Measurements from ENCODE around the gene SARS1. TPM values are rescaled to one million over a fixed set of nuclear protein-coding genes. Genes with fewer than 3 reads are reported as not detected.
A peak's percentile ranks its signal among the peaks of the same experiment; 100 is the strongest.

SARS1 gene
- total and polyA plus RNA-seq, 2 of the 13 experiments (the other 11 are each of a cell fraction or from before 2014, with no cell fraction given), result 103 to 134 TPM

- TF ChIP-seq LRRFIP1 (CRISPR knock-in tag; conservative IDR thresholded peaks at IDR 0.05), result no peak
- TF ChIP-seq RARA (CRISPR knock-in tag; IDR thresholded peaks at IDR 0.05), result peak; percentile 64
- peak; percentile 61; the same call in 1 of the 2 replicates for TF ChIP-seq HNF4A (CRISPR knock-in tag; IDR thresholded peaks at IDR 0.05)
- TF ChIP-seq ZNF546 (CRISPR knock-in tag; conservative IDR thresholded peaks at IDR 0.05), result no peak
- 0 out of 2 replicates have a peak, but pooled peaks have one; percentile 14 for TF ChIP-seq SMC3 (IDR thresholded peaks at IDR 0.05; ENCODE audit: low read length)
- no peak for TF ChIP-seq E2F5 (CRISPR knock-in tag; conservative IDR thresholded peaks at IDR 0.05)
- TF ChIP-seq TFAP4 (IDR thresholded peaks at IDR 0.05; ENCODE audit: borderline replicate concordance, low read depth), result peak; percentile 94
- no peak for TF ChIP-seq ZNF512B (CRISPR knock-in tag; IDR thresholded peaks at IDR 0.05; ENCODE audit: borderline replicate concordance)
- TF ChIP-seq THAP8 (CRISPR knock-in tag; IDR thresholded peaks at IDR 0.05; ENCODE audit: borderline replicate concordance), result no peak
- TF ChIP-seq PRDM10 (CRISPR knock-in tag; IDR thresholded peaks at IDR 0.05; ENCODE audit: low read depth), result no peak
- peak; percentile 57; the same call in 1 of the 2 replicates for TF ChIP-seq ZNF501 (CRISPR knock-in tag; IDR thresholded peaks at IDR 0.05)
- no peak for TF ChIP-seq ONECUT2 (CRISPR knock-in tag; IDR thresholded peaks at IDR 0.05)
- peak; percentile 77; the same call in 1 of the 2 replicates for TF ChIP-seq FOXK1 (CRISPR knock-in tag; IDR thresholded peaks at IDR 0.05; ENCODE audit: borderline replicate concordance, low read depth)
- TF ChIP-seq TSC22D2 (CRISPR knock-in tag; IDR thresholded peaks at IDR 0.05; ENCODE audit: borderline replicate concordance), result no peak
- no peak for TF ChIP-seq ZNF577 (CRISPR knock-in tag; IDR thresholded peaks at IDR 0.05; ENCODE audit: borderline replicate concordance, low read depth)
- TF ChIP-seq ZNF557 (CRISPR knock-in tag; IDR thresholded peaks at IDR 0.05), result 0 out of 2 replicates have a peak, but pooled peaks have one; percentile 82
- TF ChIP-seq ZZZ3 (CRISPR knock-in tag; IDR thresholded peaks at IDR 0.05; ENCODE audit: borderline replicate concordance), result no peak
These were observed 32.5 kb upstream of the SARS1 start (continued) for GRCh38 chr1:109181085-109181806.

All from HepG2 (cell line).